H54 (cell line): Measurements from ENCODE around the gene DYSF.
"Not testable (repeated sequence)": the region's sequence is repeated elsewhere in the genome, so short reads cannot be mapped to it uniquely, and the experiment has no call there.

ENCODE experiments used
- DNase-seq: peaks from one replicate; pipeline ENCODE4 v3.0.0; 2011; ENCODE audit warnings: low spot score, mixed read lengths; ENCODE audit not compliant: insufficient read length
- FAIRE-seq: peaks from 3 replicates; lab custom pipeline; 2011; peaks lifted over from hg19 to GRCh38; lab: Jason Lieb, UNC
- POLR2A ChIP-seq: IDR thresholded peaks from 2 replicates; pipeline ENCODE4 v1.6.1; 2011; ENCODE audit warnings: low read depth, mild to moderate bottlenecking, low read length

Gene DYSF

GRCh38 chr2:71453404-71454220 is at the start of gene DYSF:
DYSF (plus strand) TSS chr2:71453561.
- DNase-seq = no peak

GRCh38 chr2:71409611-71410010 is 43.8 kb upstream of the DYSF start:
- FAIRE-seq (peak; percentile 30), DNase-seq (no peak)
- TF ChIP-seq POLR2A = no peak

More at GRCh38 chr2:71453404-71454220, at the start of gene DYSF:
- no peak for TF ChIP-seq POLR2A
- FAIRE-seq = no peak

DNA sequence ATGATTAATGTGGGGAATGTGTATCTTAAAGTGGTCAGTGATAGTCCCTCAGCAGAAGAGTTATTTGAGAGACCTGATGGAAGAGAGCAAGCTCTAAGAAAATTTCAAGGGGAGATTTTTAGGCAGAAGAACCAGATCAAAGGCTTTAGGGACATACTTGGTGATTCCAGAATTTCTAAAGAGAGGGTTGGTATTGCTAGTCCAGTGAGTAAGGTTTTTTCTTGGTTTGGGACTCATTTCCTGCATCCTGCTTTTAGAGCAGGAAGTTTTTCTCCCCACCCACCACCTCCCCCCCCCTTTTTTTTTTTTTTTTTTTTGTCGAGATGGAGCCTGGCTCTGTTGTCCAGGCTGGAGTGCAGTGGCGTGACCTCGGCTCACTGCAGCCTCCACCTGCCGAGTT is 42.7 kb upstream of the DYSF start:
- FAIRE-seq = no peak
- no peak for TF ChIP-seq POLR2A
- DNase-seq = no peak

DNA sequence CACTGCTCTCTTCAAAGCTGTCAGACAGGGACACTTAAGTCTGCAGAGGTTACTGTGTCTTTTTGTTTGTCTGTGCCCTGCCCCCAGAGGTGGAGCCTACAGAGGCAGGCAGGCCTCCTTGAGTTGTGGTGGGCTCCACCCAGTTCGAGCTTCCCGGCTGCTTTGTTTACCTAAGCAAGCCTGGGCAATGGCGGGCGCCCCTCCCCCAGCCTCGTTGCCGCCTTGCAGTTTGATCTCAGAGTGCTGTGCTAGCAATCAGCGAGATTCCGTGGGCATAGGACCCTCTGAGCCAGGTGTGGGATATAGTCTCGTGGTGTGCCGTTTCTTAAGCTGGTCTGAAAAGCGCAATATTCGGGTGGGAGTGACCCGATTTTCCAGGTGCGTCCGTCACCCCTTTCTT is 36.5 kb upstream of the DYSF start:
- FAIRE-seq, DNase-seq: not testable (repeated sequence)

GRCh38 chr2:71417300-71418202 is 35.8 kb upstream of the DYSF start:
- no peak for TF ChIP-seq POLR2A
- DNase-seq = no peak
- FAIRE-seq = no peak

DNA sequence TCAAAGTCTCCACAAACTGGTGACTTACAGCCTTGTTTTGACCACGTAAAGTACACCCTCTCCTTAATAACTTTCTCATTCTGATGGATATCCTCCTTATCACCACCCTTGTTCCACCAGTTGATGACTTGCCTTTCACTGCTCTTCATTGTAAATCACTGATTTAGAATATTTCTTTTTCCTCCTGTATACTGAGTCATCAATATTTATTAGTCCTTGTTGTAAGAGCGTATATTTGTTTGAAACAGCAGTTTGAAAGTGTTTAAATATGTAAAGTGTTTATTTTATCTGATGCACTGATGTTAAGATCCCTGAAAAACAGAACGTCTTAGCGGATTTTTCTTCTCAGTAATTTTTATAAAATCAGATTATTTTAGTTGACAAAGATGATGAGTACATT is 34.2 kb upstream of the DYSF start:
- DNase-seq = no peak
- no peak for TF ChIP-seq POLR2A
- no peak for FAIRE-seq

DNA sequence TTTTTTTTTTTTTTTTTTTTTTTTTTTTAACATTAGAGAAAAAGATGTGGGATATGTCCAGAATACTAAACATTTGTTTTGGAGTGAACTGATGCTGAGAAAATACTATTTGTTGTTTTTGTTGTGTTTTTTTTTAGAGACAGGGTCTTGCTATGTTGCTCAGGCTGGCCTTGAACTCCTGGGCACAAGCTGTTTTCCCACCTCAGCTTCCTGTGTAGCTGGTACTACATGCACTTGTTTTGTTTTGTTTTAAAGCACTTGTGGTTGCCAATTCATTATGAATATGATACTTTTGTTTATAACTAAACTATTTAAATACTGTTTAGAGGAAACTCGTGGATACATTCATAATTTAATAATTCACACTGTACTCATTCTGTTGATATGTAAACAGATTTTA is 33.4 kb upstream of the DYSF start:
- FAIRE-seq = no peak
- no peak for DNase-seq
- no peak for TF ChIP-seq POLR2A

DNA sequence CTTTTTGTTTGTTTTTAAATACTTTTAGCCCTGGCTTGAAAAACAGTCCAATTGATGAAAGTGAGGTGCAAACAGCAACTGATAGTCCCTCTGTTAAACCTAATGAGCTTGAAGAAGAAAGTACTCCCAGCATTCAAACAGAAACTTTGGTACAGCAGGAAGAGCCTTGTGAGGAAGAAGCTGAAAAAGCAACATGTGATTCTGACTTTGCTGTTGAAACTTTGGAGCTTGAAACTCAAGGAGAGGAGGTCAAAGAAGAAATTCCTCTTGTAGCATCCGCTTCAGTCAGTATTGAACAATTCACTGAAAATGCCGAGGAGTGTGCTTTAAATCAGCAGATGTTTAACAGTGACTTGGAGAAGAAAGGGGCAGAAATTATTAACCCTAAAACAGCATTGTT is 30.6 kb upstream of the DYSF start:
- no peak for TF ChIP-seq POLR2A
- FAIRE-seq = peak; percentile 75
- DNase-seq = no peak

- no peak for TF ChIP-seq POLR2A
- peak; percentile 66 for FAIRE-seq
- no peak for DNase-seq
These were observed 29.4 kb upstream of the DYSF start for GRCh38 chr2:71423817-71424420.

- DNase-seq (no peak), FAIRE-seq (no peak)
- TF ChIP-seq POLR2A = no peak
These were observed 26.6 kb upstream of the DYSF start for GRCh38 chr2:71426721-71427120.

DNA sequence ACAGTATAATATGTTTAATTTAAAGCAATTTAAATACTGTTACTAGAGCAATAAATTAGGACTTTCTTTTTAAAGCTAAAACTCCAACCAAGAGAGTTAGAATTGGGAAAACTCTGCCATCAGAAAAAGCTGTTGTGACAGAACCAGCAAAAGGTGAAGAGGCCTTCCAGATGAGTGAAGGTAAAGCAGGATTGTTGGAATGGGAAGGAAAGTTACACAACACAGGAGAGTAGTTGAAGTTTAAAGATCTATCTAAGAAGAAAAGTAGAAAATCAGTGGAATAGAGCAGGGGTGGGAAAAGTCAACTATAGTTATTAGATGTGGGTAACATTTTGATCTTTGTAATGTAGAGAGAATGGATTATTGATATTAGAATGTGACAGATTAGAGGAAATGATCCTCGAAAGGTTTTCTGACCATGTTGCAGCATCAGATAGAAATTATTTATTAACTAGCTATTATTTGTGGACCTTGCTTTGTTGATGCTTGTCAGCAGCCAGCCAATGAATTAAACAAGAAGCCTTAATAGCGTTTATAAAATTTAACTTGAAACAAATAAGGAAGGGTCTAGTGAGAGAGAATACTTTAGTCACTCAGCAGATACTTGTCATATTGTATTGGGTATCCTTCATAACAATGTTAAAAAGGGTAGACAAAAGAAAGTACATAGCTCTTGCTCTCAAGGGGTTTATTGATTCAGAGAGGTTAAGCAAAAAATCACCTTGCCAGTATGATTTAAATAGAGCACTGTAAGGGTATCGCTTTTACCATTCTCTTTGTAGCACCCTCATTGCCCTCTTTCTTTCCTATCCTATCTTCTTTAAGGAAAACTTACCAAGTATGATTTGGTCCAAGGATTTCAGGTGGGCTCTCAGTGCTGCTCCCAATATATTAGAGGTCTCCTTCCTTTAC is 24.6 kb upstream of the DYSF start:
- no peak for DNase-seq
- FAIRE-seq = no peak
- TF ChIP-seq POLR2A = no peak

GRCh38 chr2:71445142-71445541 is 8.2 kb upstream of the DYSF start:
- FAIRE-seq, DNase-seq: not testable (repeated sequence)

GRCh38 chr2:71446505-71446904 is 6.9 kb upstream of the DYSF start:
- FAIRE-seq = no peak
- TF ChIP-seq POLR2A = no peak
- no peak for DNase-seq
